Smooth muscle cell (in vitro differentiated cells): ENCODE measurements around the gene PDLIM1. TPM values are rescaled to one million over a fixed set of nuclear protein-coding genes. Genes with fewer than 3 reads are reported as not detected.

Experiments used
- DNase-seq: peaks from one replicate; lab custom pipeline; 2025; ENCODE audit not compliant: unreplicated experiment; lab: John Stamatoyannopoulos, UW
- H2AFZ ChIP-seq: fragments of 200-600 bp; sonication (generic); 2 replicates; pipeline ENCODE4 v1.6.0; 2016; ENCODE audit warnings: antibody characterized with exemption, low read depth, mild to moderate bottlenecking
- H3F3A ChIP-seq: fragments of 200-600 bp; sonication (generic); 2 replicates; pipeline ENCODE4 v1.6.0; 2017; ENCODE audit warnings: antibody characterized with exemption, low read depth
- H3K27ac ChIP-seq: fragments of 200-600 bp; sonication (generic); 2 replicates; pipeline ENCODE4 v1.5.1; 2016; ENCODE audit warnings: low read depth, mild to moderate bottlenecking
- H3K27me3 ChIP-seq: fragments of 200-600 bp; sonication (generic); 2 replicates; pipeline ENCODE4 v1.6.1; 2016; ENCODE audit warnings: low read depth, mild to moderate bottlenecking
- H3K36me3 ChIP-seq: fragments of 200-600 bp; sonication (generic); 2 replicates; pipeline ENCODE4 v1.5.1; 2016; ENCODE audit warnings: low read depth
- H3K4me1 ChIP-seq: fragments of 200-600 bp; sonication (generic); 2 replicates; pipeline ENCODE4 v1.5.1; 2016; ENCODE audit warnings: low read depth
- H3K4me2 ChIP-seq: fragments of 200-600 bp; sonication (generic); 2 replicates; pipeline ENCODE4 v1.6.0; 2016; ENCODE audit warnings: mild to moderate bottlenecking
- H3K4me3 ChIP-seq: fragments of 200-600 bp; sonication (generic); 2 replicates; pipeline ENCODE4 v1.5.1; 2016; ENCODE audit warnings: mild to moderate bottlenecking
- H3K79me2 ChIP-seq: fragments of 200-600 bp; sonication (generic); 2 replicates; pipeline ENCODE4 v1.6.0; 2016; ENCODE audit warnings: low read depth, mild to moderate bottlenecking
- H3K9ac ChIP-seq: fragments of 200-600 bp; sonication (generic); 2 replicates; pipeline ENCODE4 v1.6.0; 2016; ENCODE audit warnings: low read depth
- H3K9me3 ChIP-seq: fragments of 200-600 bp; sonication (generic); replicated peaks from 2 replicates; pipeline ENCODE4 v1.5.1; 2016; ENCODE audit warnings: low read depth
- H4K20me1 ChIP-seq: fragments of 200-600 bp; sonication (generic); 2 replicates; pipeline ENCODE4 v1.6.0; 2016; ENCODE audit warnings: low read depth
- CTCF ChIP-seq: fragments of 200-600 bp; sonication (generic); IDR thresholded peaks from 2 replicates; pipeline ENCODE4 v1.5.1; 2017; ENCODE audit warnings: borderline replicate concordance, mild to moderate bottlenecking, antibody characterized with exemption; ENCODE audit not compliant: insufficient read depth, poor library complexity, severe bottlenecking
- WGBS: methylation state at CpG from one replicate; pipeline ENCODE4 v1.1.7; 2016; ENCODE audit warnings: low lambda C conversion rate; 5-methylcytosine and 5-hydroxymethylcytosine counted together
- polyA plus RNA-seq: library from polyadenylated mRNA; unstranded; fragments of >200 nt; fragmentation: Nextera tagmentation; extraction: Ambion mirVana; gene quantifications from 2 replicates; pipeline ENCODE4 v1.2.1, GENCODE V29; 2016
- total RNA-seq: library from RNA; depleted of rRNA; stranded (reverse); fragments of >200 nt; gene quantifications from 2 replicates; pipeline ENCODE4 v1.2.3, GENCODE V29; 2014

The PDLIM1 gene
- total and polyA plus RNA-seq, 2 experiments from 2014 or later, result 102 to 187 TPM

DNA sequence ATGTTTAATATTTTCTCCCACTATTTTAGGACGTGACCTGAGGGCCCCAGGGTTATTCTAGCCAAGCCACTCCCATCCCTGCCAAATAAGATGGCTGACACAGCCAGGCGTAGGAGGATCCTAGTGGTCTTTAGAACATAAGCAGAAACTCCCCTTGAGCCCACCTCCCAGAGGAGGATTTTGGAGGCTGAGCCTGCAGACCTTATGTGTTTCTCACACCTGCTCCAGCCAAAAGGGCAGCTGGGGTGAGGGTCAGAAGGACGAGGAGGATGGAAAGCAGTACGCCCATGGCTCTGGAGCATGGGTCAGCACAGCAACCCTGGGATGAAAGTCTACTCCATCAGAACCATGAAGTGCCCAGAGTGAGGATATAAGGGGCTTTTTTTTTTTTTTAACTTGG is 39.9 kb downstream of the PDLIM1 start:
- Histone ChIP-seq H2AFZ (no peak overlapping the region), H3K27ac (no peak overlapping the region), H3K9me3 (no peaks in the 10 kb centered on the region), H3K27me3 (no peaks in the 10 kb centered on the region), H3K4me3 (no peak overlapping the region), H3F3A (peaks cover 15% of the 10 kb centered on the region), H3K9ac (no peak overlapping the region), H3K79me2 (peaks cover 67% of the 10 kb centered on the region), H3K4me1 (peaks cover 8% of the 10 kb centered on the region), H4K20me1 (peaks cover 14% of the 10 kb centered on the region), H3K36me3 (peaks cover 5% of the 10 kb centered on the region), H3K4me2 (no peak overlapping the region)
- DNase-seq, result no peak
- TF ChIP-seq CTCF, result no peak
- 98% methylated on average over 4 of the region's 4 CpGs for WGBS

GRCh38 chr10:95249467-95249866 is 41.3 kb downstream of the PDLIM1 start:
- H3K27ac ChIP-seq, result peak overlapping the region; percentile 86
- no peak overlapping the region for H2AFZ ChIP-seq
- H4K20me1 ChIP-seq, result peaks cover 14% of the 10 kb centered on the region
- H3K4me3 ChIP-seq, result no peak overlapping the region
- H3K4me2 ChIP-seq, result no peak overlapping the region
- no peaks in the 10 kb centered on the region for H3K9me3 ChIP-seq
- peaks cover 15% of the 10 kb centered on the region for H3F3A ChIP-seq
- DNase-seq, result no peak
- WGBS, result 94% methylated on average over 3 of the region's 3 CpGs
- no peaks in the 10 kb centered on the region for H3K27me3 ChIP-seq
- no peak overlapping the region for H3K9ac ChIP-seq
- peaks cover 8% of the 10 kb centered on the region for H3K4me1 ChIP-seq
- no peak for TF ChIP-seq CTCF
- no peaks in the 10 kb centered on the region for H3K36me3 ChIP-seq
- H3K79me2 ChIP-seq, result peaks cover 53% of the 10 kb centered on the region

DNA sequence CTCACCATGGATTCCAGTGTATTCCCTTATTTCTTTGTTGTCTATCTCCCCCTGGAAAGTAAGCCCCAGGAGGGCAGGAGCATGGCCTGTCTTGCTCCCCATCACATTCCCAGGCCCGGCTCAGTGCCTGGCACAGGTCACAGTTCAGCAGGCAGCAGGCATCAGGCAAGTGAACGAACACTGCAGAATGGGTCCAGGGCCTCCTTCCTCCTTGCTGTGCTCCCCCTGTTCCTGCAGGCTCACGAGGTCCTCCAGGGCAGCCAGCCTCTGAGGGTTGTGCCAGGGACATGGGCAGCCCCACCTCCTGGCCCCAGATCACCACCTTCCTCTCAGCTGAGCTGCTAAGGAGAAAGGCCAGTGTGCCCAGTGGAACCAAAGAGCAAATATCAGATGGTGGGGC is 41.8 kb downstream of the PDLIM1 start:
- no peaks in the 10 kb centered on the region for H3K9me3 ChIP-seq
- H3K4me3 ChIP-seq, result no peak overlapping the region
- TF ChIP-seq CTCF, result no peak
- H3K4me2 ChIP-seq, result no peak overlapping the region
- no peaks in the 10 kb centered on the region for H3K36me3 ChIP-seq
- no peak for DNase-seq
- peaks cover 49% of the 10 kb centered on the region for H3K79me2 ChIP-seq
- peaks cover 14% of the 10 kb centered on the region for H4K20me1 ChIP-seq
- H3K27me3 ChIP-seq, result no peaks in the 10 kb centered on the region
- peaks cover 15% of the 10 kb centered on the region for H3F3A ChIP-seq
- 100% methylated on average over 3 of the region's 3 CpGs for WGBS
- H3K4me1 ChIP-seq, result peaks cover 8% of the 10 kb centered on the region
- peak overlapping the region; percentile 86 for H3K27ac ChIP-seq
- no peak overlapping the region for H3K9ac ChIP-seq
- H2AFZ ChIP-seq, result no peak overlapping the region

GRCh38 chr10:95247881-95248583 is 42.8 kb downstream of the PDLIM1 start:
- no peaks in the 10 kb centered on the region for H3K36me3 ChIP-seq
- peak overlapping the region; percentile 57 for H3K9ac ChIP-seq
- no peaks in the 10 kb centered on the region for H3K27me3 ChIP-seq
- H3K79me2 ChIP-seq, result peaks cover 39% of the 10 kb centered on the region
- peaks cover 8% of the 10 kb centered on the region for H3K4me1 ChIP-seq
- peak overlapping the region; percentile 3 for H3K4me2 ChIP-seq
- no peak overlapping the region for H2AFZ ChIP-seq
- peaks cover 19% of the 10 kb centered on the region for H4K20me1 ChIP-seq
- peak overlapping the region; percentile 86 for H3K27ac ChIP-seq
- H3K4me3 ChIP-seq, result no peak overlapping the region
- 87% methylated on average over 7 of the region's 7 CpGs for WGBS
- DNase-seq, result no peak
- H3K9me3 ChIP-seq, result no peaks in the 10 kb centered on the region
- no peak for TF ChIP-seq CTCF
- peaks cover 15% of the 10 kb centered on the region for H3F3A ChIP-seq
